H9 (cell line): ENCODE measurements around the gene TSTD1. TPM values are rescaled to one million over a fixed set of nuclear protein-coding genes. Genes with fewer than 3 reads are reported as not detected.

Source experiments
- DNase-seq: peaks from one replicate; pipeline ENCODE4 v3.0.0-alpha.2; 2017
- H2AFZ ChIP-seq: one replicate; pipeline ENCODE4 v1.6.1; 2013; ENCODE audit warnings: mild to moderate bottlenecking, low read length, control low read depth, moderate library complexity
- H2AK5ac ChIP-seq: 2 replicates; pipeline ENCODE4 v1.6.1; 2013; ENCODE audit warnings: low read length, control low read depth, mixed read lengths; ENCODE audit not compliant: insufficient read length
- H2BK120ac ChIP-seq: one replicate; pipeline ENCODE4 v1.6.1; 2013; ENCODE audit warnings: low read depth, mild to moderate bottlenecking, low read length, control low read depth, inconsistent platforms; ENCODE audit not compliant: poor library complexity, severe bottlenecking
- H2BK12ac ChIP-seq: 2 replicates; pipeline ENCODE4 v1.6.1; 2013; ENCODE audit warnings: low read length, control low read depth, mixed read lengths, low read depth; ENCODE audit not compliant: insufficient read length
- H2BK15ac ChIP-seq: 2 replicates; pipeline ENCODE4 v1.6.1; 2013; ENCODE audit warnings: low read depth, low read length, control low read depth
- H2BK20ac ChIP-seq: one replicate; pipeline ENCODE4 v1.6.1; 2013; ENCODE audit warnings: low read depth, mild to moderate bottlenecking, low read length, control low read depth, inconsistent platforms; ENCODE audit not compliant: poor library complexity, severe bottlenecking
- H2BK5ac ChIP-seq: 2 replicates; pipeline ENCODE4 v1.6.1; 2013; ENCODE audit warnings: low read length, control low read depth, mixed read lengths; ENCODE audit not compliant: insufficient read length
- H3K14ac ChIP-seq: 2 replicates; pipeline ENCODE4 v1.6.1; 2013; ENCODE audit warnings: low read length, control low read depth; ENCODE audit not compliant: insufficient read depth
- H3K18ac ChIP-seq: 2 replicates; pipeline ENCODE4 v1.6.1; 2013; ENCODE audit warnings: low read depth, mild to moderate bottlenecking, mixed read lengths, low read length, control low read depth; ENCODE audit not compliant: insufficient read length
- H3K23ac ChIP-seq: 2 replicates; pipeline ENCODE4 v1.6.1; 2013; ENCODE audit warnings: low read length, control low read depth, mixed read lengths, low read depth; ENCODE audit not compliant: insufficient read length
- H3K23me2 ChIP-seq: 2 replicates; pipeline ENCODE4 v1.6.1; 2013; ENCODE audit warnings: low read depth, mild to moderate bottlenecking, mixed read lengths, low read length, control low read depth; ENCODE audit not compliant: insufficient read length, poor library complexity, severe bottlenecking
- H3K27ac ChIP-seq: 2 replicates; pipeline ENCODE4 v1.5.1; 2013; ENCODE audit warnings: low read length, control low read depth, mixed read lengths, low read depth; ENCODE audit not compliant: insufficient read length
- H3K27me3 ChIP-seq: 2 replicates; pipeline ENCODE4 v1.6.1; 2013; ENCODE audit warnings: low read length, control low read depth, inconsistent platforms; ENCODE audit not compliant: insufficient read depth
- H3K4ac ChIP-seq: 2 replicates; pipeline ENCODE4 v1.6.1; 2013; ENCODE audit warnings: low read depth, mild to moderate bottlenecking, control low read depth, inconsistent platforms, low read length, moderate library complexity
- H3K4me1 ChIP-seq: 2 replicates; pipeline ENCODE4 v1.6.1; 2013; ENCODE audit warnings: low read length, control low read depth, inconsistent platforms; ENCODE audit not compliant: insufficient read depth
- H3K4me2 ChIP-seq: 2 replicates; pipeline ENCODE4 v1.6.1; 2013; ENCODE audit warnings: low read length, control low read depth, mixed read lengths; ENCODE audit not compliant: insufficient read length, insufficient read depth
- H3K56ac ChIP-seq: 2 replicates; pipeline ENCODE4 v1.6.1; 2013; ENCODE audit warnings: low read depth, mild to moderate bottlenecking, mixed read lengths, low read length, control low read depth; ENCODE audit not compliant: insufficient read length
- H3K79me1 ChIP-seq: 2 replicates; pipeline ENCODE4 v1.6.1; 2013; ENCODE audit warnings: low read depth, mild to moderate bottlenecking, moderate library complexity, low read length, control low read depth, inconsistent platforms; ENCODE audit not compliant: insufficient read depth, poor library complexity, severe bottlenecking
- H3K79me2 ChIP-seq: 2 replicates; pipeline ENCODE4 v1.6.1; 2013; ENCODE audit warnings: low read length, control low read depth, inconsistent platforms; ENCODE audit not compliant: insufficient read depth
- H3K9ac ChIP-seq: 2 replicates; pipeline ENCODE4 v1.6.1; 2013; ENCODE audit warnings: low read length, control low read depth, mixed read lengths; ENCODE audit not compliant: insufficient read length; ENCODE audit errors: extremely low read depth
- H3K9me3 ChIP-seq: one replicate; pipeline ENCODE4 v1.6.1; 2013; ENCODE audit warnings: low read depth, low read length, inconsistent platforms; ENCODE audit not compliant: control insufficient read depth
- H3T11ph ChIP-seq: one replicate; pipeline ENCODE4 v1.6.1; 2013; ENCODE audit warnings: mild to moderate bottlenecking, low read length, control low read depth, inconsistent platforms
- H4K20me1 ChIP-seq: one replicate; pipeline ENCODE4 v1.6.1; 2013; ENCODE audit not compliant: control insufficient read depth, insufficient read length, insufficient read depth
- H4K5ac ChIP-seq: 2 replicates; pipeline ENCODE4 v1.6.1; 2013; ENCODE audit warnings: low read depth, mild to moderate bottlenecking, mixed read lengths, low read length, control low read depth; ENCODE audit not compliant: insufficient read length
- H4K8ac ChIP-seq: replicated peaks from 2 replicates; pipeline ENCODE4 v1.6.1; 2013; ENCODE audit warnings: low read length, control low read depth, mixed read lengths, low read depth; ENCODE audit not compliant: insufficient read length
- H4K91ac ChIP-seq: 2 replicates; pipeline ENCODE4 v1.6.1; 2013; ENCODE audit warnings: low read depth, mild to moderate bottlenecking, moderate library complexity, mixed read lengths, low read length, control low read depth; ENCODE audit not compliant: insufficient read length
- H3K27ac Mint-ChIP-seq, 3 experiments: 2 replicates in 2 of 3; 3 replicates in 1 of 3; pipeline ENCODE4 v1.8.0; 2020 to 2021; ENCODE audit warnings: mixed read lengths in 3 of 3, mild to moderate bottlenecking in 1 of 3, moderate library complexity in 1 of 3
- H3K27me3 Mint-ChIP-seq: 2 replicates; pipeline ENCODE4 v1.8.0; 2021; ENCODE audit warnings: low read depth, mild to moderate bottlenecking, moderate library complexity, mixed read lengths
- H3K36me3 Mint-ChIP-seq, 3 experiments: 2 replicates in 2 of 3; 3 replicates in 1 of 3; pipeline ENCODE4 v1.8.0; 2020 to 2021; ENCODE audit warnings: low read depth in 3 of 3, mixed read lengths in 3 of 3; ENCODE audit not compliant: insufficient read depth in 1 of 3
- H3K4me1 Mint-ChIP-seq, 2 experiments: 2 replicates each; pipeline ENCODE4 v1.8.0; 2020; ENCODE audit warnings: mixed read lengths in 2 of 2
- H3K4me3 Mint-ChIP-seq, 2 experiments: 2 replicates in 1 of 2; 3 replicates in 1 of 2; pipeline ENCODE4 v1.8.0; 2020 to 2021; ENCODE audit warnings: mild to moderate bottlenecking in 2 of 2, mixed read lengths in 2 of 2, moderate library complexity in 1 of 2
- H3K9me3 Mint-ChIP-seq, 2 experiments: 2 replicates in 1 of 2; 3 replicates in 1 of 2; pipeline ENCODE4 v1.8.0; 2020; ENCODE audit warnings: mild to moderate bottlenecking in 2 of 2, mixed read lengths in 2 of 2, moderate library complexity in 1 of 2
- WGBS: extraction: QIAGEN DNeasy Blood & Tissue Kit; methylation state at CpG from one replicate; pipeline ENCODE4 v1.1.7; 2013; ENCODE audit warnings: missing lambda C conversion rate, low lambda C conversion rate, mixed read lengths; ENCODE audit not compliant: insufficient read length; ENCODE audit errors: extremely low coverage; 5-methylcytosine and 5-hydroxymethylcytosine counted together
- total RNA-seq: library from RNA; stranded (reverse); gene quantifications from 2 replicates; pipeline ENCODE4 v1.2.1, GENCODE V29; 2021
- TF ChIP-seq, protein P1 (sequence below): fragments of 200-600 bp; sonication (generic); conservative IDR thresholded peaks from 3 replicates; pipeline ENCODE4 v1.8.0; 2021; ENCODE audit warnings: antibody characterized with exemption, mild to moderate bottlenecking

TSTD1 gene
- total RNA-seq, 1 experiment from 2014 or later: 73.7 TPM

DNA sequence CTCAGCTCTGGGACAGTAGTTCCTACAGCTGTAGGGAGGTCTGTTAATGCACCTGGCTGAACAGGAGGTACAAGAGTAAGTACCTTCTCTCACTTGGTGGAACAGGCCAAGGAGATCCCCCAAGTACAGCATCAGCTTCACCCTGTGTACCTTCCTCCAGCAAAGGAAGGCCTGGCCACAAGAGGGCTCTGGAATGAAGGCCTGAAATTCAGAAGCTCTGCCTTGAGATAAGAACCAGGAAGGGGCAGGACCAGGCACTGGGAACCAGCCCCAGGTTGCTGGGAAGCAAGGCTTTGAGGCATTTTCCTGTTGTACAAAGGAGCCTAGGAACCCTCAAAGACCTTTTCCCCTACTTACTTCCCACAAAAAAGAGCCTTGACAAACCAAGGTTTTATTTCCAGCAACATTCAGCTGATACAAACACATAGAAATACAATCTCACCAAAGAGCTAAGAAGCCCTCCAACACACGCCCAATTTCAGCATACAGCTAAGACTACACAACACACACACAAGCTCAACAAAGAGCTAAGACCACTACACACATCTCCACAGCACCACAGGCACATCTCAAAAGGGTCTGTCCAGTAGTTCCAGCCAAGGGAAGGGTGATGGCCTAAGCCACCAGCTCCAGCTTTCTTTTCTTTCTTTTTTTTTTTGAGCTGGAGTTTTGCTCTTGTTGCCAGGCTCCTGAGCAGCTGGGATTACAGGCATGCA lies 41.3 kb downstream of the TSTD1 start:
- Histone ChIP-seq H3K18ac (no peak overlapping the region), H3K27me3 (no peaks in the 10 kb centered on the region), H3K27ac (no peak overlapping the region), H2AFZ (no peak overlapping the region), H2BK15ac (no peak overlapping the region), H2BK20ac (no peak overlapping the region), H3K79me2 (no peaks in the 10 kb centered on the region), H2BK5ac (no peak overlapping the region), H2BK120ac (no peak overlapping the region), H3K14ac (no peak overlapping the region), H4K91ac (no peak overlapping the region), H3K56ac (no peak overlapping the region), H3T11ph (no peak overlapping the region), H2BK12ac (no peak overlapping the region), H3K9me3 (no peaks in the 10 kb centered on the region), H3K9ac (no peak overlapping the region), H3K79me1 (no peaks in the 10 kb centered on the region), H4K20me1 (peaks cover 3% of the 10 kb centered on the region), H4K8ac (no peak overlapping the region), H4K5ac (no peak overlapping the region), H3K23ac (no peak overlapping the region), H3K23me2 (no peaks in the 10 kb centered on the region), H3K4me2 (no peak overlapping the region), H2AK5ac (no peak overlapping the region), H3K4ac (no peak overlapping the region), H3K4me1 (no peaks in the 10 kb centered on the region)
- Mint-ChIP-seq H3K9me3 (no peaks in the 10 kb centered on the region), H3K4me1 (peaks cover 3% of the 10 kb centered on the region in 2 experiments; a peak in 1 of 4 replicates), H3K27ac (peak overlapping the region in 2 of 3 experiments; percentile 11 to 82; a peak in 3 of 7 replicates), H3K27me3 (no peaks in the 10 kb centered on the region), H3K36me3 (peaks cover 31 to 76% (median 72%) of the 10 kb centered on the region in 3 experiments; a peak in 6 of 7 replicates), H3K4me3 (no peak overlapping the region)
- TF ChIP-seq, protein P1, sequence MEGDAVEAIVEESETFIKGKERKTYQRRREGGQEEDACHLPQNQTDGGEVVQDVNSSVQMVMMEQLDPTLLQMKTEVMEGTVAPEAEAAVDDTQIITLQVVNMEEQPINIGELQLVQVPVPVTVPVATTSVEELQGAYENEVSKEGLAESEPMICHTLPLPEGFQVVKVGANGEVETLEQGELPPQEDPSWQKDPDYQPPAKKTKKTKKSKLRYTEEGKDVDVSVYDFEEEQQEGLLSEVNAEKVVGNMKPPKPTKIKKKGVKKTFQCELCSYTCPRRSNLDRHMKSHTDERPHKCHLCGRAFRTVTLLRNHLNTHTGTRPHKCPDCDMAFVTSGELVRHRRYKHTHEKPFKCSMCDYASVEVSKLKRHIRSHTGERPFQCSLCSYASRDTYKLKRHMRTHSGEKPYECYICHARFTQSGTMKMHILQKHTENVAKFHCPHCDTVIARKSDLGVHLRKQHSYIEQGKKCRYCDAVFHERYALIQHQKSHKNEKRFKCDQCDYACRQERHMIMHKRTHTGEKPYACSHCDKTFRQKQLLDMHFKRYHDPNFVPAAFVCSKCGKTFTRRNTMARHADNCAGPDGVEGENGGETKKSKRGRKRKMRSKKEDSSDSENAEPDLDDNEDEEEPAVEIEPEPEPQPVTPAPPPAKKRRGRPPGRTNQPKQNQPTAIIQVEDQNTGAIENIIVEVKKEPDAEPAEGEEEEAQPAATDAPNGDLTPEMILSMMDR: peak; percentile 69
- WGBS: no CpG with 5 or more reads among the region's 1 CpG
- DNase-seq: peak; percentile 73
